Panc1 (cell line): ENCODE data around the gene SLC12A9. TPM values are rescaled to one million over a fixed set of nuclear protein-coding genes. Genes with fewer than 3 reads are reported as not detected.

Experiments
- ATAC-seq: fragments of 200-7000 bp; cut with Tn5 transposase; 2 replicates; pipeline ENCODE4 v1.9.1; 2020; ENCODE audit warnings: mild to moderate bottlenecking, moderate library complexity
- BruUV-seq: library from RNA; stranded (reverse); fragments of 400-500 nt; replicated peaks from 2 replicates; lab custom pipeline; 2021; lab: Mats Ljungman, UMichigan
- CTCF ChIA-PET: fragments of 300-600 bp; sonication (Branson Sonifier 250); formaldehyde crosslinking; loops from one replicate; lab custom pipeline; 2022; ENCODE audit warnings: antibody characterized with exemption; lab: Charles Lee
- POLR2A ChIA-PET: fragments of 300-600 bp; sonication (Branson Sonifier 250); formaldehyde crosslinking; loops from one replicate; lab custom pipeline; 2022; ENCODE audit warnings: antibody characterized with exemption; lab: Charles Lee
- DNase-seq: peaks from one replicate; pipeline ENCODE4 v3.0.0-alpha.2; 2010; ENCODE audit warnings: low read depth, low spot score
- H3K27ac ChIP-seq: 2 replicates; pipeline ENCODE4 v1.5.1; 2011; ENCODE audit warnings: mild to moderate bottlenecking, low read length, inconsistent platforms
- H3K27me3 ChIP-seq: fragments of 200-500 bp; sonication (Bioruptor generic); 2 replicates; pipeline ENCODE4 v1.6.0; 2014; ENCODE audit warnings: low read length, inconsistent platforms; ENCODE audit not compliant: control insufficient read depth, insufficient read depth
- H3K36me3 ChIP-seq: fragments of 200-500 bp; sonication (Bioruptor generic); 2 replicates; pipeline ENCODE4 v1.5.1; 2014; ENCODE audit warnings: inconsistent platforms, mild to moderate bottlenecking, low read length, moderate library complexity; ENCODE audit not compliant: control insufficient read depth, insufficient read depth
- H3K4me1 ChIP-seq: 2 replicates; pipeline ENCODE4 v1.5.1; 2011; ENCODE audit warnings: inconsistent platforms, mild to moderate bottlenecking, low read length, moderate library complexity; ENCODE audit not compliant: control insufficient read depth, insufficient read depth
- H3K4me3 ChIP-seq, 2 experiments: 2 replicates each; pipeline ENCODE4 v1.5.1; 2011 to 2012; ENCODE audit warnings: low read depth in 2 of 2, low read length in 2 of 2, mild to moderate bottlenecking in 2 of 2, inconsistent platforms in 1 of 2, moderate library complexity in 1 of 2
- H3K9me3 ChIP-seq: fragments of 200-500 bp; sonication (Bioruptor generic); 2 replicates; pipeline ENCODE4 v1.5.1; 2014; ENCODE audit warnings: low read depth, mild to moderate bottlenecking, inconsistent platforms, low read length, moderate library complexity; ENCODE audit not compliant: control insufficient read depth, insufficient read depth
- CTCF ChIP-seq: fragments of 450-650 bp; IDR thresholded peaks from 2 replicates; pipeline ENCODE4 v1.5.1; 2017; ENCODE audit warnings: mild to moderate bottlenecking
- POLR2AphosphoS5 ChIP-seq: IDR thresholded peaks from 2 replicates; pipeline ENCODE4 v1.6.1; 2012; ENCODE audit warnings: mild to moderate bottlenecking, low read depth, low read length, moderate library complexity
- REST ChIP-seq, 2 experiments: IDR thresholded peaks; 2 replicates each; pipeline ENCODE4 v1.6.1; 2011 to 2012; ENCODE audit warnings: low read depth in 2 of 2, control low read depth in 1 of 2, low read length in 1 of 2, mild to moderate bottlenecking in 1 of 2, moderate library complexity in 1 of 2; ENCODE audit not compliant: insufficient read depth in 1 of 2
- SIN3A ChIP-seq: IDR thresholded peaks from 2 replicates; pipeline ENCODE4 v1.6.1; 2012; ENCODE audit warnings: low read depth, mild to moderate bottlenecking, low read length, moderate library complexity, borderline replicate concordance; ENCODE audit not compliant: insufficient read depth
- TCF7L2 ChIP-seq: IDR thresholded peaks from 2 replicates; pipeline ENCODE4 v1.6.1; 2011; ENCODE audit warnings: mild to moderate bottlenecking, low read depth, low read length, inconsistent platforms
- in situ Hi-C: cut with HindIII; loops from 2 replicates; pipeline ENCODE4 v1.10.0; 2016; ENCODE audit warnings: low sequenced_read_pairs, low pct_unique_long_range_greater_than_20kb
- intact Hi-C: fragments of 100-400 bp; cut with micrococcal nuclease; formaldehyde crosslinking; loops from one replicate; pipeline ENCODE4 v1.10.0; 2022; ENCODE audit not compliant: unreplicated experiment
- total RNA-seq: library from RNA; stranded (reverse); gene quantifications from one replicate; pipeline ENCODE4 v1.2.1, GENCODE V29; 2021; ENCODE audit not compliant: unreplicated experiment

Gene SLC12A9
- total RNA-seq, 1 experiment from 2014 or later: 31.1 TPM

- 0 out of 2 replicates have a peak, but pooled peaks cover 5% of the 10 kb centered on the region for H3K36me3 ChIP-seq
- ATAC-seq: no peak
- H3K9me3 ChIP-seq: no peaks in the 10 kb centered on the region
- ChIA-PET CTCF (no interaction called here), POLR2A (no interaction called here)
- peaks cover 10% of the 10 kb centered on the region for H3K4me1 ChIP-seq
- in situ Hi-C loops (no loop called here), intact Hi-C loops (no loop called here)
- no peak for TF ChIP-seq REST (IDR thresholded peaks at IDR 0.05; ENCODE audit: insufficient read depth in 1 of 2, low read depth in 2 of 2, low read length in 1 of 2)
- TF ChIP-seq CTCF: no peak
- no peak for TF ChIP-seq TCF7L2
- no peak for TF ChIP-seq POLR2AphosphoS5
- no peak for TF ChIP-seq SIN3A
- H3K4me3 ChIP-seq: no peak overlapping the region
- no TSS peak for BruUV-seq
- H3K27me3 ChIP-seq: no peaks in the 10 kb centered on the region
- no peak for DNase-seq
- no peak overlapping the region for H3K27ac ChIP-seq
These were observed 30.0 kb upstream of the SLC12A9 start for GRCh38 chr7:100822236-100823139.

GRCh38 chr7:100823140-100823525 lies 29.4 kb upstream of the SLC12A9 start:
- H3K27me3 ChIP-seq: no peaks in the 10 kb centered on the region
- no TSS peak for BruUV-seq
- H3K27ac ChIP-seq: no peak overlapping the region
- TF ChIP-seq POLR2AphosphoS5: no peak
- no peak for TF ChIP-seq SIN3A
- TF ChIP-seq TCF7L2: no peak
- no peak for TF ChIP-seq CTCF
- no peak for TF ChIP-seq REST (IDR thresholded peaks at IDR 0.05; ENCODE audit: insufficient read depth in 1 of 2, low read depth in 2 of 2, low read length in 1 of 2)
- H3K36me3 ChIP-seq: 0 out of 2 replicates have a peak, but pooled peaks cover 5% of the 10 kb centered on the region
- CTCF ChIA-PET: no interaction called here
- POLR2A ChIA-PET: no interaction called here
- intact Hi-C loops: no loop called here
- H3K4me1 ChIP-seq: peaks cover 10% of the 10 kb centered on the region
- H3K9me3 ChIP-seq: no peaks in the 10 kb centered on the region
- H3K4me3 ChIP-seq: no peak overlapping the region
- DNase-seq (no peak), ATAC-seq (no peak)
- in situ Hi-C loops: no loop called here
